HL-60 (cell line): ENCODE results near the gene PRKAB1.

Source experiments
- GABPA ChIP-seq: IDR thresholded peaks from 2 replicates; pipeline ENCODE4 v1.6.1; 2012; ENCODE audit warnings: low read depth
- POLR2AphosphoS5 ChIP-seq: IDR thresholded peaks from 2 replicates; pipeline ENCODE4 v1.6.1; 2012; ENCODE audit warnings: low read depth
- SPI1 ChIP-seq: IDR thresholded peaks from 2 replicates; pipeline ENCODE4 v1.6.1; 2012; ENCODE audit warnings: low read depth, mild to moderate bottlenecking, borderline replicate concordance
- TF ChIP-seq, protein P1 (sequence below): IDR thresholded peaks from one replicate; pipeline ENCODE4 v1.5.1; 2011; ENCODE audit warnings: low read length, control low read depth, inconsistent platforms; ENCODE audit not compliant: insufficient read depth
- TF ChIP-seq, protein P2 (sequence below): IDR thresholded peaks from 2 replicates; pipeline ENCODE4 v1.6.1; 2012; ENCODE audit warnings: low read depth; ENCODE audit not compliant: insufficient replicate concordance

DNA sequence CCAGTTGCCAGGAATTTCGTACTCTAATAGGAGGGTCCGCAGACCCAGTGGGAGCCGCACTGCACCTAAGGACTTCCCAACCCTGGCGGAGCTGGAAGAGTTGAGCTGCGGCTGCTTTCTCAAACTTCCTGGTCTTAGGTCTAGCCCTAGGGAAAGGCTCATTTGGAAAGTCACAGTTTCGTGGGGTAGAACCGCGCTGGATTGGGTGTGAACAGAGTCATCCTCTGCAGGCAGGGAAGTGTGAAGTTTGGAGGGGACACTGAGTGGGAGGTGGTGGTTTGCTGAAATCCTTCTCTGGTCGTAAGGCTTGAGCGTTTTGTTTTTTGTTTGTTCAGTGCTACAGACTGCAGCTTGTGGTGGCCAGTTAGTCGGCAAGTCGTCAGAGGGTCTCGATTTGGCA, 18.8 kb downstream of the PRKAB1 start:
- TF ChIP-seq, protein P1, sequence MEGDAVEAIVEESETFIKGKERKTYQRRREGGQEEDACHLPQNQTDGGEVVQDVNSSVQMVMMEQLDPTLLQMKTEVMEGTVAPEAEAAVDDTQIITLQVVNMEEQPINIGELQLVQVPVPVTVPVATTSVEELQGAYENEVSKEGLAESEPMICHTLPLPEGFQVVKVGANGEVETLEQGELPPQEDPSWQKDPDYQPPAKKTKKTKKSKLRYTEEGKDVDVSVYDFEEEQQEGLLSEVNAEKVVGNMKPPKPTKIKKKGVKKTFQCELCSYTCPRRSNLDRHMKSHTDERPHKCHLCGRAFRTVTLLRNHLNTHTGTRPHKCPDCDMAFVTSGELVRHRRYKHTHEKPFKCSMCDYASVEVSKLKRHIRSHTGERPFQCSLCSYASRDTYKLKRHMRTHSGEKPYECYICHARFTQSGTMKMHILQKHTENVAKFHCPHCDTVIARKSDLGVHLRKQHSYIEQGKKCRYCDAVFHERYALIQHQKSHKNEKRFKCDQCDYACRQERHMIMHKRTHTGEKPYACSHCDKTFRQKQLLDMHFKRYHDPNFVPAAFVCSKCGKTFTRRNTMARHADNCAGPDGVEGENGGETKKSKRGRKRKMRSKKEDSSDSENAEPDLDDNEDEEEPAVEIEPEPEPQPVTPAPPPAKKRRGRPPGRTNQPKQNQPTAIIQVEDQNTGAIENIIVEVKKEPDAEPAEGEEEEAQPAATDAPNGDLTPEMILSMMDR, result no peak
- TF ChIP-seq, protein P2, sequence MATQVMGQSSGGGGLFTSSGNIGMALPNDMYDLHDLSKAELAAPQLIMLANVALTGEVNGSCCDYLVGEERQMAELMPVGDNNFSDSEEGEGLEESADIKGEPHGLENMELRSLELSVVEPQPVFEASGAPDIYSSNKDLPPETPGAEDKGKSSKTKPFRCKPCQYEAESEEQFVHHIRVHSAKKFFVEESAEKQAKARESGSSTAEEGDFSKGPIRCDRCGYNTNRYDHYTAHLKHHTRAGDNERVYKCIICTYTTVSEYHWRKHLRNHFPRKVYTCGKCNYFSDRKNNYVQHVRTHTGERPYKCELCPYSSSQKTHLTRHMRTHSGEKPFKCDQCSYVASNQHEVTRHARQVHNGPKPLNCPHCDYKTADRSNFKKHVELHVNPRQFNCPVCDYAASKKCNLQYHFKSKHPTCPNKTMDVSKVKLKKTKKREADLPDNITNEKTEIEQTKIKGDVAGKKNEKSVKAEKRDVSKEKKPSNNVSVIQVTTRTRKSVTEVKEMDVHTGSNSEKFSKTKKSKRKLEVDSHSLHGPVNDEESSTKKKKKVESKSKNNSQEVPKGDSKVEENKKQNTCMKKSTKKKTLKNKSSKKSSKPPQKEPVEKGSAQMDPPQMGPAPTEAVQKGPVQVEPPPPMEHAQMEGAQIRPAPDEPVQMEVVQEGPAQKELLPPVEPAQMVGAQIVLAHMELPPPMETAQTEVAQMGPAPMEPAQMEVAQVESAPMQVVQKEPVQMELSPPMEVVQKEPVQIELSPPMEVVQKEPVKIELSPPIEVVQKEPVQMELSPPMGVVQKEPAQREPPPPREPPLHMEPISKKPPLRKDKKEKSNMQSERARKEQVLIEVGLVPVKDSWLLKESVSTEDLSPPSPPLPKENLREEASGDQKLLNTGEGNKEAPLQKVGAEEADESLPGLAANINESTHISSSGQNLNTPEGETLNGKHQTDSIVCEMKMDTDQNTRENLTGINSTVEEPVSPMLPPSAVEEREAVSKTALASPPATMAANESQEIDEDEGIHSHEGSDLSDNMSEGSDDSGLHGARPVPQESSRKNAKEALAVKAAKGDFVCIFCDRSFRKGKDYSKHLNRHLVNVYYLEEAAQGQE, result no peak
- no peak for TF ChIP-seq POLR2AphosphoS5
- no peak for TF ChIP-seq GABPA
- no peak for TF ChIP-seq SPI1
